GM23248 (cell line): ENCODE data around the gene OPCML.

Experiments
- EZH2 ChIP-seq: fragments of 200-600 bp; sonication (generic); IDR thresholded peaks from 2 replicates; pipeline ENCODE4 v1.6.1; 2018; ENCODE audit warnings: antibody characterized with exemption, mild to moderate bottlenecking; ENCODE audit not compliant: insufficient read depth, poor library complexity, severe bottlenecking
- EZH2phosphoT487 ChIP-seq: fragments of 200-600 bp; sonication (generic); IDR thresholded peaks from 2 replicates; pipeline ENCODE4 v1.6.1; 2018; ENCODE audit warnings: antibody characterized with exemption, moderate library complexity, mild to moderate bottlenecking, low read depth; ENCODE audit not compliant: insufficient read depth

- no peak for TF ChIP-seq EZH2
- no peak for TF ChIP-seq EZH2phosphoT487
Measured at GRCh38 chr11:133360860-133361688, 171.2 kb downstream of the OPCML start.
